GM18508 (cell line): ENCODE results near the gene ABHD17B.

ENCODE experiments used
- ATAC-seq: cut with Tn5 transposase; IDR thresholded peaks from one replicate; pipeline ENCODE4 v1.9.1; 2021; ENCODE audit warnings: moderate number of reproducible peaks; ENCODE audit not compliant: insufficient read depth, unreplicated experiment

The ABHD17B gene

GRCh38 chr9:71824257-71824656, 86.7 kb downstream of the ABHD17B start:
- no peak for ATAC-seq

GRCh38 chr9:71822935-71823334, 88.1 kb downstream of the ABHD17B start:
- ATAC-seq, result no peak

GRCh38 chr9:71822456-71822855, 88.5 kb downstream of the ABHD17B start:
- ATAC-seq, result no peak

- ATAC-seq, result no peak
Measured at GRCh38 chr9:71821405-71821804, 89.6 kb downstream of the ABHD17B start.

GRCh38 chr9:71820403-71820921, 90.5 kb downstream of the ABHD17B start:
- ATAC-seq, result no peak

GRCh38 chr9:71819115-71819739, 91.8 kb downstream of the ABHD17B start:
- ATAC-seq, result no peak

GRCh38 chr9:71816916-71817451, 94.0 kb downstream of the ABHD17B start:
- no peak for ATAC-seq
